NB4 (cell line): Measurements from ENCODE around the gene CHTOP.

ENCODE experiments used
- POLR2A ChIP-seq: IDR thresholded peaks from 2 replicates; pipeline ENCODE4 v1.6.1; 2011; ENCODE audit warnings: mild to moderate bottlenecking; ENCODE audit not compliant: insufficient read length; ENCODE audit errors: extremely low read depth
- TF ChIP-seq, protein P1 (sequence below): IDR thresholded peaks from one replicate; pipeline ENCODE4 v1.5.1; 2012; ENCODE audit warnings: low read depth, low read length

DNA sequence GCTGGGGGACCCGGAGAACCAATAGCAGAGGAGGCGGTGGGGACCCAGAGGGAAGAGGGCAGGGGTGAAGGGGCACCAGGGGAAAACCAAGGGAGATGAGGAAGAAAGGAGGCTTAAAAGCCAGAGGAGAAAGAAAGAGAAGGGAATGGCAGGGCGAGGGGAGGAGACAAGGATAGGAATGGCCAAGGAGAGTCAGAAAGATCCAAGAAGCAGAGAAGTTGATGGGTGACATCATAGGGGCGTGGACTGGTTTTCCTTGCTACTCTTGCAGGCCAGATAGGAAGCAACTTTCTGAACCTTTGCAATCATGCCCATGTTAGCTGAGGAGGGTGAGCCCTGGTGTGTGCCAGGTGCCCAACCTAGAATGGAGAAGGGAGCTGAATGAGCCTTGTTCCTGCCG is 50.0 kb downstream of the CHTOP start:
- TF ChIP-seq, protein P1, sequence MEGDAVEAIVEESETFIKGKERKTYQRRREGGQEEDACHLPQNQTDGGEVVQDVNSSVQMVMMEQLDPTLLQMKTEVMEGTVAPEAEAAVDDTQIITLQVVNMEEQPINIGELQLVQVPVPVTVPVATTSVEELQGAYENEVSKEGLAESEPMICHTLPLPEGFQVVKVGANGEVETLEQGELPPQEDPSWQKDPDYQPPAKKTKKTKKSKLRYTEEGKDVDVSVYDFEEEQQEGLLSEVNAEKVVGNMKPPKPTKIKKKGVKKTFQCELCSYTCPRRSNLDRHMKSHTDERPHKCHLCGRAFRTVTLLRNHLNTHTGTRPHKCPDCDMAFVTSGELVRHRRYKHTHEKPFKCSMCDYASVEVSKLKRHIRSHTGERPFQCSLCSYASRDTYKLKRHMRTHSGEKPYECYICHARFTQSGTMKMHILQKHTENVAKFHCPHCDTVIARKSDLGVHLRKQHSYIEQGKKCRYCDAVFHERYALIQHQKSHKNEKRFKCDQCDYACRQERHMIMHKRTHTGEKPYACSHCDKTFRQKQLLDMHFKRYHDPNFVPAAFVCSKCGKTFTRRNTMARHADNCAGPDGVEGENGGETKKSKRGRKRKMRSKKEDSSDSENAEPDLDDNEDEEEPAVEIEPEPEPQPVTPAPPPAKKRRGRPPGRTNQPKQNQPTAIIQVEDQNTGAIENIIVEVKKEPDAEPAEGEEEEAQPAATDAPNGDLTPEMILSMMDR: no peak
- TF ChIP-seq POLR2A: no peak
